Mesenchymal stem cell (in vitro differentiated cells and primary cell): ENCODE data around the gene ETF1.
A peak's percentile ranks its signal among the peaks of the same experiment; 100 is the strongest.

Experiments used
- DNase-seq: peaks from one replicate; pipeline ENCODE4 v3.0.0-alpha.2; 2013
- H2AFZ ChIP-seq: one replicate; pipeline ENCODE4 v1.6.1; 2013; ENCODE audit warnings: low read depth, mild to moderate bottlenecking, control low read depth, inconsistent platforms, low read length, moderate library complexity
- H2AK5ac ChIP-seq: 2 replicates; pipeline ENCODE4 v1.6.1; 2013; ENCODE audit warnings: low read length, moderate library complexity, mild to moderate bottlenecking, inconsistent platforms; ENCODE audit not compliant: severe bottlenecking
- H2BK120ac ChIP-seq: one replicate; pipeline ENCODE4 v1.6.1; 2013; ENCODE audit warnings: low read depth, mild to moderate bottlenecking, inconsistent platforms, low read length, moderate library complexity
- H2BK12ac ChIP-seq, 2 experiments: one replicate each; pipeline ENCODE4 v1.6.1; 2013; ENCODE audit warnings: inconsistent platforms in 2 of 2, low read length in 2 of 2, mild to moderate bottlenecking in 2 of 2, moderate library complexity in 2 of 2, control low read depth in 1 of 2
- H2BK15ac ChIP-seq: one replicate; pipeline ENCODE4 v1.6.1; 2013; ENCODE audit warnings: mild to moderate bottlenecking, low read depth, inconsistent platforms; ENCODE audit not compliant: poor library complexity, severe bottlenecking
- H2BK5ac ChIP-seq: 2 replicates; pipeline ENCODE4 v1.6.1; 2013; ENCODE audit warnings: low read depth, mild to moderate bottlenecking, low read length, control low read depth, inconsistent platforms; ENCODE audit not compliant: poor library complexity, severe bottlenecking
- H3K14ac ChIP-seq, 2 experiments: one replicate each; pipeline ENCODE4 v1.6.1; 2013; ENCODE audit warnings: inconsistent platforms in 2 of 2, low read length in 2 of 2, control low read depth in 1 of 2, mild to moderate bottlenecking in 1 of 2, moderate library complexity in 1 of 2
- H3K18ac ChIP-seq, 2 experiments: one replicate each; pipeline ENCODE4 v1.6.1; 2013; ENCODE audit warnings: inconsistent platforms in 2 of 2, low read length in 2 of 2, control low read depth in 1 of 2, low read depth in 1 of 2, mild to moderate bottlenecking in 1 of 2
- H3K23ac ChIP-seq, 2 experiments: one replicate each; pipeline ENCODE4 v1.6.1; 2013; ENCODE audit warnings: inconsistent platforms in 2 of 2, low read length in 2 of 2, mild to moderate bottlenecking in 2 of 2, moderate library complexity in 2 of 2, control low read depth in 1 of 2
- H3K27ac ChIP-seq: 2 replicates; pipeline ENCODE4 v1.5.1; 2013; ENCODE audit warnings: mild to moderate bottlenecking, moderate library complexity, low read length, control low read depth, inconsistent platforms; ENCODE audit not compliant: poor library complexity, severe bottlenecking
- H3K27me3 ChIP-seq, 2 experiments: 2 replicates each; pipeline versions ENCODE4 v1.6.1 to v1.7.0; 2013; ENCODE audit warnings: low read length in 2 of 2, mild to moderate bottlenecking in 2 of 2, moderate library complexity in 2 of 2, control low read depth in 1 of 2, inconsistent platforms in 1 of 2; ENCODE audit not compliant: control insufficient read depth in 1 of 2, insufficient read depth in 1 of 2
- H3K36me3 ChIP-seq, 2 experiments: 2 replicates each; pipeline versions ENCODE4 v1.6.1 to v1.7.0; 2013; ENCODE audit warnings: low read length in 2 of 2, control low read depth in 1 of 2, inconsistent platforms in 1 of 2, low read depth in 1 of 2, mild to moderate bottlenecking in 1 of 2; ENCODE audit not compliant: insufficient read depth in 2 of 2, control insufficient read depth in 1 of 2
- H3K4ac ChIP-seq, 2 experiments: one replicate each; pipeline ENCODE4 v1.6.1; 2013; ENCODE audit warnings: inconsistent platforms in 2 of 2, low read length in 2 of 2, mild to moderate bottlenecking in 2 of 2, moderate library complexity in 2 of 2, control low read depth in 1 of 2, low read depth in 1 of 2
- H3K4me1 ChIP-seq: 2 replicates; pipeline ENCODE4 v1.6.1; 2013; ENCODE audit warnings: low read depth, low read length, control low read depth; ENCODE audit not compliant: control insufficient read depth, insufficient read depth
- H3K4me2 ChIP-seq: 2 replicates; pipeline ENCODE4 v1.6.1; 2013; ENCODE audit warnings: low read length, mild to moderate bottlenecking, inconsistent platforms; ENCODE audit not compliant: poor library complexity, severe bottlenecking
- H3K4me3 ChIP-seq, 2 experiments: 2 replicates each; pipeline versions ENCODE4 v1.5.1 to v1.7.0; 2013; ENCODE audit warnings: low read length in 2 of 2, mild to moderate bottlenecking in 2 of 2, control low read depth in 1 of 2, low read depth in 1 of 2; ENCODE audit not compliant: insufficient read depth in 1 of 2
- H3K79me1 ChIP-seq: replicated peaks from 2 replicates; pipeline ENCODE4 v1.6.1; 2013; ENCODE audit warnings: mild to moderate bottlenecking, control low read depth, low read length, inconsistent platforms; ENCODE audit not compliant: poor library complexity, severe bottlenecking
- H3K9ac ChIP-seq: 2 replicates; pipeline ENCODE4 v1.7.0; 2013; ENCODE audit warnings: mild to moderate bottlenecking, low read length, moderate library complexity
- H3K9me3 ChIP-seq: 2 replicates; pipeline ENCODE4 v1.7.0; 2013; ENCODE audit warnings: mild to moderate bottlenecking, low read length; ENCODE audit not compliant: control insufficient read depth
- H4K8ac ChIP-seq: one replicate; pipeline ENCODE4 v1.6.1; 2013; ENCODE audit warnings: inconsistent platforms, mild to moderate bottlenecking, low read length, moderate library complexity
- H4K91ac ChIP-seq: one replicate; pipeline ENCODE4 v1.6.1; 2013; ENCODE audit warnings: mild to moderate bottlenecking, low read length, inconsistent platforms
- WGBS: methylation state at CpG from one replicate; pipeline ENCODE4 v1.1.7; 2013; ENCODE audit warnings: mixed read lengths; 5-methylcytosine and 5-hydroxymethylcytosine counted together

The ETF1 gene

DNA sequence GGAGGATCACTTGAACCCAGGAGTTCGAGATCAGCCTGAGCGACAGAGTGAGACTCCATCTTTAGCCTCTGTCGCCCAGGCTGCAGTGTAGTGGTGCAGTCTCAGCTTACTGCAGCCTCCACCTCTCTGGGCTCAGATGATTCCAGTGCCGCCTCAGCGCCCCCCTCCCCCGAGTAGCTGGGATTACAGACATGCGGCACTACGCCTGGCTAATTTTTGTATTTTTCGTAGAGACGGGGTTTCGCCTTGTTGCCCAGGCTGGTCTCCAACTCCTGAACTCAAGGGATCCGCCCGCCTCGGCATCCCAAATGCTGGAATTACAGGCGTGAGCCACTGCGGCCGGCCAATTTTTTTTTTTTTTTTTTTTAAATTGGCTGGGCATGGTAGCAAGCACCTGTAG, 34.4 kb upstream of the ETF1 start:
- WGBS = 97% methylated on average over 17 of the region's 17 CpGs
- Histone ChIP-seq H2BK120ac (no peak overlapping the region), H3K27me3 (no peaks in the 10 kb centered on the region), H2BK12ac (peak overlapping the region in 1 of 2 experiments; percentile 81), H3K4me2 (no peak overlapping the region), H4K8ac (no peak overlapping the region), H3K4ac (peak overlapping the region in 1 of 2 experiments; percentile 37), H3K23ac (no peak overlapping the region), H4K91ac (no peak overlapping the region), H3K9ac (no peak overlapping the region), H3K18ac (no peak overlapping the region), H3K4me3 (no peak overlapping the region), H2AK5ac (no peak overlapping the region), H3K27ac (no peak overlapping the region), H3K14ac (no peak overlapping the region), H3K79me1 (peaks cover 3% of the 10 kb centered on the region), H2AFZ (no peak overlapping the region), H3K9me3 (no peaks in the 10 kb centered on the region), H3K4me1 (peaks cover 5% of the 10 kb centered on the region), H2BK5ac (no peak overlapping the region), H3K36me3 (peaks cover 8 to 14% of the 10 kb centered on the region in 2 experiments), H2BK15ac (no peak overlapping the region)
- DNase-seq = no peak

DNA sequence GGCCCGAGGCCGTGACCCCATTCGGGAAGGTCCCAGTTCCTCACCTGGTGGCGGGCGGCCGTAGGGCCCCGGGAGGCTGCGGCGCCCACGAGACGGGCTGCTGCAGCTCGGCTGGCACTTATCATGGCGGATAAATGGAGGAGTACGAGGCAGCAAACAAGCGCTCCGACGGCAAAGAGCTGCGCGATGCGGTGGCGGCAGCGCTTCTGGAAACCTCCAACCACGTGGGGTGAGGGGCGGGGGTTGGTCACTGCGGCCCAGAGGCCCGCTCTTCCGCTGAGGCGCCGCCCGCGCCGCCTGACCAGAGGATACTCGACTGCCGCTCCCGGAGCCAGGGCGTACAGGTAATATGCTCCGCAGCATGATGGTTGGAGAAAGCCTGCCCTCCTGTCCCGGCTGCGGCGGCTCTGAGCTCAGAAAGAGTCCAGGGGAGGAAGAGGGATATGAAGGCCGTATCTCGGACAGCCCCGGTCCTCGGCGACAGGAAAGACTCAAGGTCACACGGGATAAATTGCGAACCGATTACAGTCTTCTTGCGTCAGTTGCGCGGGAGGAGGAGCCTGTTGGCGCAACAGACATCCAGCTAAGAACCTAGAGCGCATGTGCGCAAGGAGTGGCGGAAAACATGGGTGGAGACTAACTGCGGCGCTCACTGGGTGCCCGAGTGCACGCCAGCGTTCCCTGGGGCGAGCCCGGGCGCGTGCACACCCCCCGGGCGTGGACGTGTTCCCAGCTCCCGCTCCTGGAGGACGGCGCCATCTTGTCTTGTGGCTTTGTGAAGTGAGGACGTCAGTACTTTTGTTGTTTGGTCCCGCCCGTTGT, 32.4 kb upstream of the ETF1 start, which contains the start of gene HSPA9:
Gene HSPA9, minus strand, starts transcription at position 208 of the 822 bp plus-strand sequence. Its CDS starts 83 bp downstream, at position 125.
- Histone ChIP-seq H3K36me3 (peaks cover 25 to 34% of the 10 kb centered on the region in 2 experiments), H3K27ac (peak within 1 kb of the TSS; percentile 99), H3K79me1 (peaks cover 4% of the 10 kb centered on the region), H4K8ac (peak within 1 kb of the TSS; percentile 95), H2BK12ac (peak within 1 kb of the TSS; percentile 14 to 81), H3K18ac (peak within 1 kb of the TSS; percentile 95 to 97), H2AFZ (peak within 1 kb of the TSS; percentile 53), H2AK5ac (peak within 1 kb of the TSS; percentile 97), H3K4me2 (peak within 1 kb of the TSS; percentile 92), H3K23ac (peak within 1 kb of the TSS in 1 of 2 experiments; percentile 81), H3K4me1 (peaks cover 5% of the 10 kb centered on the region), H4K91ac (peak within 1 kb of the TSS; percentile 99), H2BK15ac (peak within 1 kb of the TSS; percentile 57), H3K4me3 (peak within 1 kb of the TSS; percentile 90 to 98), H3K9me3 (no peaks in the 10 kb centered on the region), H3K14ac (peak within 1 kb of the TSS in 1 of 2 experiments; percentile 86), H2BK120ac (peak within 1 kb of the TSS; percentile 98), H2BK5ac (peak within 1 kb of the TSS; percentile 100), H3K9ac (peak within 1 kb of the TSS; percentile 100), H3K4ac (peak within 1 kb of the TSS; percentile 96 to 98), H3K27me3 (no peaks in the 10 kb centered on the region)
- under 1% methylated on average over 73 of the region's 73 CpGs for WGBS
- DNase-seq = peak; percentile 100

DNA sequence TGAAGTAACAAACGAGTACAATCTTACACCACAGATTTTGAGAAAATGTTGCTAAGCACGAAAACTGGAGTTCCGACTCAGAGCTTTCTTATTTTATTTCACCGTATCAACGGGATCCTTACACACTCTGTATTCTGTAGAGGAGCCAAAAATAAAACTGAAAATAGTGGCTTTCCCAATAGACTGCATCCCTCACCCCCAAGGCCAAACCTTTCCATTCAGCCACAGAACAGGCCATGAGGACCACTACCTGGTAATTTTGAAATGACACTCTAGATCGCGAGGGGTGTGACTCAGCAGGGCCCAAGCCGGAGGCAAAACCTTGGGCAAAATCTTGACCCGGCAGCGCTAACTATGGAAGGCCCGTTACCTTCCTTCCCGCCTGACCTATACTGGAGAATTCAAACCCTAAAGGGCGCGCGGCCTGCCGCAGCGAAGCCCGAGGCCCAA, 31.7 kb upstream of the ETF1 start:
- H2AK5ac ChIP-seq = peak overlapping the region; percentile 79
- H3K4ac ChIP-seq = peak overlapping the region; percentile 55 to 81
- peak overlapping the region; percentile 95 to 97 for H3K18ac ChIP-seq
- peak overlapping the region; percentile 100 for H2BK5ac ChIP-seq
- H3K23ac ChIP-seq = peak overlapping the region in 1 of 2 experiments; percentile 81
- H2BK12ac ChIP-seq = no peak overlapping the region
- peak overlapping the region in 1 of 2 experiments; percentile 53 for H3K14ac ChIP-seq
- peak overlapping the region; percentile 87 for H2BK120ac ChIP-seq
- peaks cover 5% of the 10 kb centered on the region for H3K4me1 ChIP-seq
- peak overlapping the region; percentile 100 for H3K9ac ChIP-seq
- peak overlapping the region; percentile 90 to 98 for H3K4me3 ChIP-seq
- H3K27ac ChIP-seq = peak overlapping the region; percentile 99
- H3K36me3 ChIP-seq = peaks cover 30 to 40% of the 10 kb centered on the region in 2 experiments
- no peak overlapping the region for H2AFZ ChIP-seq
- peaks cover 4% of the 10 kb centered on the region for H3K79me1 ChIP-seq
- H2BK15ac ChIP-seq = peak overlapping the region; percentile 57
- under 1% methylated on average over 17 of the region's 18 CpGs for WGBS
- no peaks in the 10 kb centered on the region for H3K9me3 ChIP-seq
- peak overlapping the region; percentile 96 for H4K91ac ChIP-seq
- peak overlapping the region; percentile 92 for H3K4me2 ChIP-seq
- H4K8ac ChIP-seq = peak overlapping the region; percentile 66
- no peaks in the 10 kb centered on the region for H3K27me3 ChIP-seq
- DNase-seq = no peak
